ENCODE results near the gene POMZP3.
A peak's percentile ranks its signal among the peaks of the same experiment; 100 is the strongest.
"Not testable (repeated sequence)": the region's sequence is repeated elsewhere in the genome, so short reads cannot be mapped to it uniquely, and the experiment has no call there.

The POMZP3 gene

GRCh38 chr7:76626989-76627642 lies at the start of gene POMZP3:
Gene POMZP3, minus strand, starts transcription at chr7:76627279. Its CDS starts 1,215 bp downstream, at chr7:76626064.
- DNase-seq: peak; percentile 0

GRCh38 chr7:76675783-76676182 lies 48.7 kb upstream of the POMZP3 start:
- DNase-seq: not testable (repeated sequence)

- DNase-seq: not testable (repeated sequence)
These were observed 46.3 kb upstream of the POMZP3 start for GRCh38 chr7:76673346-76673745.

GRCh38 chr7:76659212-76659611 lies 32.1 kb upstream of the POMZP3 start:
- DNase-seq: not testable (repeated sequence)

- DNase-seq: not testable (repeated sequence)
These were observed 29.3 kb upstream of the POMZP3 start for GRCh38 chr7:76656425-76656824.

- not testable (repeated sequence) for DNase-seq
These were observed 15.5 kb upstream of the POMZP3 start for GRCh38 chr7:76642620-76643019.

- DNase-seq: peak; percentile 1
These were observed 10.1 kb upstream of the POMZP3 start for GRCh38 chr7:76637061-76637691.

- peak; percentile 0 for DNase-seq
These were observed 498 bp downstream of the POMZP3 start for GRCh38 chr7:76626581-76626980.

GRCh38 chr7:76619439-76620190 lies 7.5 kb downstream of the POMZP3 start:
- not testable (repeated sequence) for DNase-seq

GRCh38 chr7:76613783-76614182 lies 13.3 kb downstream of the POMZP3 start:
- peak; percentile 37 for DNase-seq

- not testable (repeated sequence) for DNase-seq
These were observed 14.8 kb downstream of the POMZP3 start for GRCh38 chr7:76612232-76612631.

- DNase-seq: not testable (repeated sequence)
These were observed 17.2 kb downstream of the POMZP3 start for GRCh38 chr7:76609864-76610263.

GRCh38 chr7:76608469-76608868 lies 18.6 kb downstream of the POMZP3 start:
- not testable (repeated sequence) for DNase-seq

- peak; percentile 91 for DNase-seq
These were observed 21.1 kb downstream of the POMZP3 start for GRCh38 chr7:76606027-76606426.

- DNase-seq: not testable (repeated sequence)
These were observed 26.4 kb downstream of the POMZP3 start for GRCh38 chr7:76600650-76601049.

GRCh38 chr7:76600116-76600482 lies 27.0 kb downstream of the POMZP3 start:
- not testable (repeated sequence) for DNase-seq

- not testable (repeated sequence) for DNase-seq
These were observed 28.4 kb downstream of the POMZP3 start for GRCh38 chr7:76598590-76599264.

GRCh38 chr7:76597288-76597687 lies 29.8 kb downstream of the POMZP3 start:
- DNase-seq: not testable (repeated sequence)

- not testable (repeated sequence) for DNase-seq
These were observed 34.4 kb downstream of the POMZP3 start for GRCh38 chr7:76592694-76593093.

- DNase-seq: not testable (repeated sequence)
These were observed 35.3 kb downstream of the POMZP3 start for GRCh38 chr7:76591602-76592304.

- DNase-seq: not testable (repeated sequence)
These were observed 36.0 kb downstream of the POMZP3 start for GRCh38 chr7:76591033-76591432.

- not testable (repeated sequence) for DNase-seq
These were observed 38.5 kb downstream of the POMZP3 start for GRCh38 chr7:76588586-76588985.

Measured in HCEC 1CT (cell line).